HG02678 (cell line): ENCODE results near the gene ANGPT4.
"Not testable (repeated sequence)": the region's sequence is repeated elsewhere in the genome, so short reads cannot be mapped to it uniquely, and the experiment has no call there.

Experiments
- ATAC-seq: cut with Tn5 transposase; IDR thresholded peaks from one replicate; pipeline ENCODE4 v1.9.1; 2021; ENCODE audit warnings: mild to moderate bottlenecking, moderate library complexity; ENCODE audit not compliant: unreplicated experiment

The ANGPT4 gene

GRCh38 chr20:909641-910040 is 6.5 kb downstream of the ANGPT4 start:
- no peak for ATAC-seq

GRCh38 chr20:906703-907270 is 9.3 kb downstream of the ANGPT4 start:
- no peak for ATAC-seq

GRCh38 chr20:906001-906520 is 10.1 kb downstream of the ANGPT4 start:
- no peak for ATAC-seq

GRCh38 chr20:905396-905961 is 10.7 kb downstream of the ANGPT4 start:
- no peak for ATAC-seq

GRCh38 chr20:904039-904545 is 12.0 kb downstream of the ANGPT4 start:
- no peak for ATAC-seq

GRCh38 chr20:897436-897835 is 18.7 kb downstream of the ANGPT4 start:
- ATAC-seq = not testable (repeated sequence)

GRCh38 chr20:896501-897025 is 19.6 kb downstream of the ANGPT4 start:
- ATAC-seq = no peak

- ATAC-seq = not testable (repeated sequence)
These were observed 23.8 kb downstream of the ANGPT4 start for GRCh38 chr20:892371-892770.

GRCh38 chr20:891706-892080 is 24.4 kb downstream of the ANGPT4 start:
- ATAC-seq = no peak

GRCh38 chr20:891058-891705 is 25.0 kb downstream of the ANGPT4 start:
- ATAC-seq = no peak

GRCh38 chr20:890666-891057 is 25.5 kb downstream of the ANGPT4 start:
- ATAC-seq = no peak

- ATAC-seq = no peak
These were observed 26.1 kb downstream of the ANGPT4 start for GRCh38 chr20:889932-890463.

GRCh38 chr20:889106-889505 is 27.0 kb downstream of the ANGPT4 start:
- no peak for ATAC-seq

GRCh38 chr20:888057-888456 is 28.1 kb downstream of the ANGPT4 start:
- ATAC-seq = no peak

GRCh38 chr20:887137-887536 is 29.0 kb downstream of the ANGPT4 start:
- ATAC-seq = no peak

- no peak for ATAC-seq
These were observed 30.9 kb downstream of the ANGPT4 start for GRCh38 chr20:884983-885952.

- ATAC-seq = no peak
These were observed 34.4 kb downstream of the ANGPT4 start for GRCh38 chr20:881783-882144.

- ATAC-seq = no peak
These were observed 34.9 kb downstream of the ANGPT4 start for GRCh38 chr20:881051-881782.

- no peak for ATAC-seq
These were observed 36.5 kb downstream of the ANGPT4 start for GRCh38 chr20:879626-880025.
